ENCODE measurements around the gene BCAS3.

Gene BCAS3

GRCh38 chr17:61131585-61131984 lies 453.9 kb downstream of the BCAS3 start:
- in situ Hi-C loops (cut with HindIII; ENCODE audit: low pct_ligation_motif_present, low sequenced_read_pairs): no loop called here
- Histone ChIP-seq H3K27ac (no peak overlapping the region), H3K4me3 (ENCODE audit: low read depth, low read length) (no peak overlapping the region), H3K36me3 (replicated peaks) (no peaks in the 10 kb centered on the region), H3K27me3 (replicated peaks) (no peaks in the 10 kb centered on the region)
- TF ChIP-seq CTCF (IDR thresholded peaks at IDR 0.05; ENCODE audit: low read depth, low read length, missing control alignments): no peak
- DNase-seq: no peak

- H3K27ac ChIP-seq: no peak overlapping the region
Observed at GRCh38 chr17:61132524-61132923, 454.9 kb downstream of the BCAS3 start.

GRCh38 chr17:61133853-61134252 lies 456.2 kb downstream of the BCAS3 start:
- no peak for DNase-seq
- H3K27ac ChIP-seq: no peak overlapping the region
- H3K27me3 ChIP-seq (replicated peaks): no peaks in the 10 kb centered on the region
- no peaks in the 10 kb centered on the region for H3K36me3 ChIP-seq (replicated peaks)
- H3K4me3 ChIP-seq (ENCODE audit: low read depth, low read length): no peak overlapping the region
- no peak for TF ChIP-seq CTCF (IDR thresholded peaks at IDR 0.05; ENCODE audit: low read depth, low read length, missing control alignments)
- in situ Hi-C loops (cut with HindIII; ENCODE audit: low pct_ligation_motif_present, low sequenced_read_pairs): no loop called here

More at GRCh38 chr17:61132524-61132923, 454.9 kb downstream of the BCAS3 start:
- no peak for DNase-seq
- in situ Hi-C loops (cut with HindIII; ENCODE audit: low pct_ligation_motif_present, low sequenced_read_pairs): no loop called here
- Histone ChIP-seq H3K27me3 (replicated peaks) (no peaks in the 10 kb centered on the region), H3K4me3 (ENCODE audit: low read depth, low read length) (no peak overlapping the region), H3K36me3 (replicated peaks) (no peaks in the 10 kb centered on the region)
- TF ChIP-seq CTCF (IDR thresholded peaks at IDR 0.05; ENCODE audit: low read depth, low read length, missing control alignments): no peak

GRCh38 chr17:61134551-61135235 lies 457.0 kb downstream of the BCAS3 start:
- TF ChIP-seq CTCF (IDR thresholded peaks at IDR 0.05; ENCODE audit: low read depth, low read length, missing control alignments): no peak
- DNase-seq: no peak
- no peak overlapping the region for H3K4me3 ChIP-seq (ENCODE audit: low read depth, low read length)
- in situ Hi-C loops (cut with HindIII; ENCODE audit: low pct_ligation_motif_present, low sequenced_read_pairs): no loop called here
- H3K27me3 ChIP-seq (replicated peaks): no peaks in the 10 kb centered on the region
- H3K36me3 ChIP-seq (replicated peaks): no peaks in the 10 kb centered on the region
- H3K27ac ChIP-seq: no peak overlapping the region

GRCh38 chr17:61135782-61136181 lies 458.1 kb downstream of the BCAS3 start:
- DNase-seq: no peak
- TF ChIP-seq CTCF (IDR thresholded peaks at IDR 0.05; ENCODE audit: low read depth, low read length, missing control alignments): no peak
- Histone ChIP-seq H3K27ac (no peak overlapping the region), H3K4me3 (ENCODE audit: low read depth, low read length) (no peak overlapping the region), H3K36me3 (replicated peaks) (no peaks in the 10 kb centered on the region), H3K27me3 (replicated peaks) (no peaks in the 10 kb centered on the region)
- in situ Hi-C loops (cut with HindIII; ENCODE audit: low pct_ligation_motif_present, low sequenced_read_pairs): no loop called here

GRCh38 chr17:61136296-61136695 lies 458.6 kb downstream of the BCAS3 start:
- no peaks in the 10 kb centered on the region for H3K27me3 ChIP-seq (replicated peaks)
- H3K36me3 ChIP-seq (replicated peaks): no peaks in the 10 kb centered on the region
- H3K27ac ChIP-seq: no peak overlapping the region
- in situ Hi-C loops (cut with HindIII; ENCODE audit: low pct_ligation_motif_present, low sequenced_read_pairs): no loop called here
- no peak for DNase-seq
- no peak overlapping the region for H3K4me3 ChIP-seq (ENCODE audit: low read depth, low read length)
- no peak for TF ChIP-seq CTCF (IDR thresholded peaks at IDR 0.05; ENCODE audit: low read depth, low read length, missing control alignments)

All from brain microvascular endothelial cell (primary cell).